T1000 (cell line): ENCODE measurements around the gene GNLY.
"Not testable (repeated sequence)": the region's sequence is repeated elsewhere in the genome, so short reads cannot be mapped to it uniquely, and the experiment has no call there.

Experiments
- DNase-seq: peaks from one replicate; lab custom pipeline; 2025; ENCODE audit warnings: mixed read lengths; lab: John Stamatoyannopoulos, UW

The GNLY gene

GRCh38 chr2:85710687-85711577 is 16.8 kb downstream of the GNLY start:
- no peak for DNase-seq

GRCh38 chr2:85711578-85712060 is 17.5 kb downstream of the GNLY start:
- DNase-seq = no peak

- DNase-seq = no peak
Measured at GRCh38 chr2:85712336-85712735, 18.2 kb downstream of the GNLY start.

GRCh38 chr2:85712849-85713612 is 18.9 kb downstream of the GNLY start:
- DNase-seq = no peak

- DNase-seq = no peak
Measured at GRCh38 chr2:85713836-85714235, 19.7 kb downstream of the GNLY start.

GRCh38 chr2:85714421-85714820 is 20.3 kb downstream of the GNLY start:
- DNase-seq = not testable (repeated sequence)

GRCh38 chr2:85714841-85715240 is 20.7 kb downstream of the GNLY start:
- DNase-seq = no peak

DNA sequence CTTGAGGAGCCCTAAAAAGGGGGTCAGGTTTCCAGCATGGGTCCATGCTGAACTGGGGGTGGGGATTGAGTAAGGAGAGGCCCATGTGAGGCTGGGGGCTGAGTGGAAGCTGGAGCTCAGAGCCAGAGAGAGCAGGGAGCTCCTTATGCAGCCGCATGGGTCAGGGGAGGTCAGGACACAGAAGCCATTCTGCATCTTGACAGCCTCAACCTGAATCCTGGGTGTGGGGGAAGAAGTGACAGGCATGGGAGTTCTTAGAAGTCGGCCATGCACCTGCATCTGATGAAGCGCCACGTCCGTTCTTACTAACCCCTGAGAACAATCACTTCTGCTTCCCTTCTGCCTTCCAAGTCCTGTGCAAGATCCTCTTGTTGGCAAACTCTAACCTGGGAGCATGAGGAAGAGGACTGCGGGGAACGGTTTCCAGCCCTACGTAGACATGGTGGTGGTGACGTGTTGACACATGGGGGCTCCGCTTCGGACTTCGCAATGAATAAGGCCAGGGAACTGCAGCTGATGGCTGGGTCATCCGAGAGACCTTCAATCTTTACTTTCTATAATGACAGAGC is 22.3 kb downstream of the GNLY start:
- DNase-seq = no peak

DNA sequence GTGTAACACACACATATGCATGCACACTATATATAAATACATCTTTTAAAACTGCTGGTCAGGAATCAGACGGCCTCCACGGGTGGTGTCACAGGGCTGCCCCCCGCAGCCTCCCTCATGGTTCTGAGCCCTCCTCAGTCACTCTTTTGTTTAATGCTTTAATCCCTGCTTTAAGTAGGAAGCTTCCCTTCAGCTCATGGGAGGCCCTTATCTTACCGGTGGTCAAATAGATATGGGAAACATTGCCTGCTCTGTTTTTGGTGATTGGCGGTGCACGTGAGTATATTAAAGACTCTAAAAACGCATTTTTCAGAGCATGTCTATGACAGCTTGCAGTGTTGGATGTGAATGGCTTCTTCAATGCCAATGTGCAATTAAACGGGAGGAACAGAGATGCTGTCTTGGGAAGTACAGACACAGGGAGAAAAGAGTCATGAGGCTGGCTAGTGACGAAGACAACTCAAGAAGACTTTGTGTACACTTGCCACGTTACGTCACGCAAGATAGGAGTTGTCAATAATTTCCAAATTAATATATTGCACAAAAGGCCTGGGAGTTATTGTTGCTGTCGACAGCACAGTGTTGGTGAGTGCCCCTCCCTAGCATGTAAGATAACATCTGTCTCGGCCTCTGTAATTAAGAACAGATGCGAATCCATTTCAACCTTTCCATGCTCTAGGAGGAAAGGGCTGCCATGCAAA is 23.3 kb downstream of the GNLY start:
- no peak for DNase-seq

DNA sequence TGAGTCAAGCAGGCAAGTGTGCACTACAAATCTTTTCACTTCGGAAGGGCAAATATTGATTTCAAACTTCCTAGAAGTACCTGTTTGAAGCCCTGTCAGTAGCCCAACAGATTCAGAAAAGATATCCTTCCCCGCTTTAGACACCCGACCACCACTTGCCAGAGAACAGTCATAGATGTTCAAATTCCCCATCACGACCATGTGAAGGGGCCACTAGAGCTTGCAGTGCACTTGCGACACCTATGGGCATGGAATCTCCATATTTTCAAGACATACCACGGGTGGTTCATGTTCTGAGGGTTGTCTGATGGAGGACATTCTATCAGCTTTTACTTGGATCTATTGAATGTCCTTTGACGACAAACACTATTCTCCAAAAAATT is 23.8 kb downstream of the GNLY start:
- no peak for DNase-seq

GRCh38 chr2:85718885-85719492 is 24.8 kb downstream of the GNLY start:
- no peak for DNase-seq

- no peak for DNase-seq
Measured at GRCh38 chr2:85719609-85720240, 25.6 kb downstream of the GNLY start.

- no peak for DNase-seq
Measured at GRCh38 chr2:85720533-85720932, 26.4 kb downstream of the GNLY start.

- no peak for DNase-seq
Measured at GRCh38 chr2:85721641-85722040, 27.5 kb downstream of the GNLY start.

DNA sequence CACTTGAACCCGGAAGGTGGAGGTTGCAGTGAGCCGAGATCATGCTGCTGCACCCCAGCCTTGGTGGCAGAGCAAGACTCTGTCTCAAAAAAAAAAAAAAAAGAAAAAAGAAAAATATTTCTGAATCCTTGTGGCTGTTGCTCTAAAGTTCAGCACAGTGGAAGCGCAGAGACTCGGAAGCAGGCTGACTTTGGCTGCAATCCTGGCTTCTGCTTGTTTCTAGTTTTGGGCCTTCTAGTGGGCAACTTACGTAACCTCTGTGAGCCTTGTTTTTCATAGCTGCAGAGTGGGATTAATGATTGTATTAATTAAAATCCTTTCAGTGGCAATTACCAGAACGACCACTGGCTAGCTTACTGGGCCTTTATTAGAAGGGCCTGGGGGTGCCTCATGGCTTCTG is 28.4 kb downstream of the GNLY start:
- DNase-seq = no peak

GRCh38 chr2:85723707-85724360 is 29.7 kb downstream of the GNLY start:
- DNase-seq = no peak

DNA sequence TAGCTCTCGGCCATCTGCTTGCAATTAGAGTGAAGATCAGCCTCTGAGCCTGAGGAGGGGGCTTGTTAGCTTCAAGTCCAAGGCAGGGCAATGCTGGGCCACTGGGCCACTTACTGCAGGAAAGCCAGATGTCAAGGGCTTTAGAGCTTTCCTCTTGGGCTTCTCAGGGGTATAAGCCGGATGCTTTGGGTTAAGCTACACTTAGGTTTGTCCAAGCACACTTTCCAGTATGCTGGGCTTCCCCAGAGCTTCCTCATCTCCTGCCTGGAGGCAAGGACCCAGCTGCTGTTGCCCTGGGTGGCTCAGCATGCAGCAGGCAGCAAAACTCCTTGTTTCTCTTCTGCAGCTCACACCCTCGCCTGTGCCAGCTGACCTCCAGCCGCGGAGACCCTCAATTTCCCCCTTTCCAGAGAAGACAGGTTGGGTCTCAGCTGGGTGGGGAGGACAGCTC is 30.6 kb downstream of the GNLY start:
- DNase-seq = no peak

DNA sequence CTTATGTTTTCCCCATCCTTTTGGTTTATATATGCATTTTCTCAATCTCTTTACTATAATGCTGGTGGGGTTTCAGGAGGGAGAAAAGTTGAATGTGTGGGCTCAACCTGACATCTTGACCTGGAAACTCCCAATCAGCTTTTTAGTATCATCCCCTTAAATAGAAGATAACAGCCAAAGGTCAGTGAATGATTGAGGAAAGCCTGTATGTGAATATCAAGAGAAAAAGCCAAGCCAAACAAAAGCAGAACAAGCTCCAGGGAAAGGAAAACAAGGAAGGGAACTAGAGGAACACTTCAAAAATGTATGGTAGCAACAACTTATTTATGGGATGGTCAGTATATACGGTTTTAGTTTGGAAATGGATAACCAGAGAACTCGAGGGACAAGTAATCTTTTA is 31.3 kb downstream of the GNLY start:
- DNase-seq = no peak

DNA sequence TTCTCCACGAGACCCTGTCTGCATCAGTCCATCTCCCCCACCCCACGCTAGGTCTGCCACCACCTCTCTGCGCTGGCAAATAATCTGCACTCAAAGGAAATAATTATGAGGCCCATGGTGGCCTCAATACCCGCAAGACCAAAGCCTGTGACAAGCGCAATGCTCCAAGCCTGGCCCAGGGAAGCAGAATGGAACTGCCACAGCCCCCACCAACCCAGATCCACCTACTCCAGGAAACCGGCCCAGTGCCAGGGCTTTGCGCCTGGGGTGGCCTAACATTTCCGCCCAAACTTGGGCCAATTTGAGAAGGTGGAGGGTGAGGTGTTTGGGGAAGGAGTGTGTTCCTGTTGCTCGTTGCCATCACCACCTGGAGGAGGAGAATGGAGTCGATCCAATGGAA is 33.6 kb downstream of the GNLY start:
- no peak for DNase-seq

DNA sequence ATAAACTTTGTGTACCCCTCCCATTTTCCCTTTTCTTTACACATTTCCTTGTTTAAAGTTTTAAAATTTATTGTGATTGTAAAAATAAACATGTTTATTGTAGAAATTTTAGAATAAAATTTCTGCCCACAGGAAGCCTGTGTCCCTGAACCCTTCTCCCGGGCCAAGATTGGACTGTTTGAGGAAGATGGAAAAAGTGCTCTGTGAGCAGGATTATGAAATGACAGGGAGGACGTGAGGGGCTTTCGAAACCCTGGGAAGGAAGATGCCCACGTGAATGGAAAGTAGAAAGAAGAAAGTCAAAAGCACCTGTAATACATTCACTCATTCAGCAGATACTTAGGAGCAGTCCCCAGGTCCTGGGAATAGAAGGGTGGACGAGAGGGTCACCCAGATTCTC is 34.2 kb downstream of the GNLY start:
- no peak for DNase-seq
